HCT116 (cell line): ENCODE results near the gene PTGES2.

Experiments used
- EZH2 ChIP-seq: fragments of 200-600 bp; sonication (generic); IDR thresholded peaks from 2 replicates; pipeline ENCODE4 v1.6.1; 2017; ENCODE audit warnings: antibody characterized with exemption, mixed run types
- EZH2phosphoT487 ChIP-seq: fragments of 200-600 bp; IDR thresholded peaks from 2 replicates; pipeline ENCODE4 v1.6.1; 2018; ENCODE audit warnings: antibody characterized with exemption, borderline replicate concordance
- SP1 ChIP-seq: IDR thresholded peaks from 2 replicates; pipeline ENCODE4 v1.6.1; 2012; ENCODE audit warnings: low read depth
- ZNF274 ChIP-seq: fragments of 200-500 bp; sonication (Bioruptor generic); IDR thresholded peaks from 2 replicates; pipeline ENCODE4 v1.6.1; 2014; ENCODE audit warnings: mild to moderate bottlenecking, low read depth, low read length, inconsistent platforms
- TF ChIP-seq, protein P1 (sequence below), 3 experiments: fragments of 200-600 bp in 1 of 3; sonication (generic) in 1 of 3; IDR thresholded peaks in 2 of 3; conservative IDR thresholded peaks in 1 of 3; 2 replicates each; pipeline ENCODE4 v1.5.1; 2012 to 2017; ENCODE audit warnings: low read depth in 2 of 3, low read length in 2 of 3, antibody characterized with exemption in 1 of 3, borderline replicate concordance in 1 of 3, control low read depth in 1 of 3, mild to moderate bottlenecking in 1 of 3, mixed read lengths in 1 of 3, mixed run types in 1 of 3, moderate library complexity in 1 of 3; ENCODE audit not compliant: insufficient read depth in 1 of 3
- TF ChIP-seq, protein P2 (sequence below): IDR thresholded peaks from 2 replicates; pipeline ENCODE4 v1.6.1; 2012; ENCODE audit warnings: low read depth

DNA sequence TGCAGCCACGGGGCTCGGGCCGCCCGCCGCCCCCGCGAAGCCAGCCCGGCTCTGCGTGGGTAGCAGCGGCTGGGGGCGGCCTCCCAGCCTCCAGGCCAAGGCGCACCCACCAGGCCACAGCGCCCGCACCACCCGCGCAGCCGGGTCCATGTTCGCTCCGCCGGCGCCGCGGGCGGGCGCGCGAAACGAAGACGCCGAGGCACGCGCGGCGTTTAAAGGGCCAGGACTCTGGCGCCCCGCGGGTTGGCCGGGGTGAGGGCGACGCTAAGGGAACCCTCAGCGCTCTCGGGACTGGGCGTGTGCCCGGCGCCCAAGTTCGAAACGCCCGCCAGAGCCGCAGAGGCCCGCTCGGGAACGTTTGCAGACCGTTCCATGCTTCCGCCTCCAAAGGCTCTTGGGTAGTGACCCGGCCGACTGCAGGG, at the start of gene PTGES2:
- TF ChIP-seq, protein P1, sequence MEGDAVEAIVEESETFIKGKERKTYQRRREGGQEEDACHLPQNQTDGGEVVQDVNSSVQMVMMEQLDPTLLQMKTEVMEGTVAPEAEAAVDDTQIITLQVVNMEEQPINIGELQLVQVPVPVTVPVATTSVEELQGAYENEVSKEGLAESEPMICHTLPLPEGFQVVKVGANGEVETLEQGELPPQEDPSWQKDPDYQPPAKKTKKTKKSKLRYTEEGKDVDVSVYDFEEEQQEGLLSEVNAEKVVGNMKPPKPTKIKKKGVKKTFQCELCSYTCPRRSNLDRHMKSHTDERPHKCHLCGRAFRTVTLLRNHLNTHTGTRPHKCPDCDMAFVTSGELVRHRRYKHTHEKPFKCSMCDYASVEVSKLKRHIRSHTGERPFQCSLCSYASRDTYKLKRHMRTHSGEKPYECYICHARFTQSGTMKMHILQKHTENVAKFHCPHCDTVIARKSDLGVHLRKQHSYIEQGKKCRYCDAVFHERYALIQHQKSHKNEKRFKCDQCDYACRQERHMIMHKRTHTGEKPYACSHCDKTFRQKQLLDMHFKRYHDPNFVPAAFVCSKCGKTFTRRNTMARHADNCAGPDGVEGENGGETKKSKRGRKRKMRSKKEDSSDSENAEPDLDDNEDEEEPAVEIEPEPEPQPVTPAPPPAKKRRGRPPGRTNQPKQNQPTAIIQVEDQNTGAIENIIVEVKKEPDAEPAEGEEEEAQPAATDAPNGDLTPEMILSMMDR (IDR thresholded peaks at IDR 0.05 in 2 of 3, conservative IDR thresholded peaks at IDR 0.05 in 1 of 3; ENCODE audit: borderline replicate concordance in 1 of 3, insufficient read depth in 1 of 3, low read depth in 2 of 3, low read length in 2 of 3): no peak
- no peak for TF ChIP-seq ZNF274
- no peak for TF ChIP-seq SP1
- TF ChIP-seq EZH2: no peak
- TF ChIP-seq, protein P2, sequence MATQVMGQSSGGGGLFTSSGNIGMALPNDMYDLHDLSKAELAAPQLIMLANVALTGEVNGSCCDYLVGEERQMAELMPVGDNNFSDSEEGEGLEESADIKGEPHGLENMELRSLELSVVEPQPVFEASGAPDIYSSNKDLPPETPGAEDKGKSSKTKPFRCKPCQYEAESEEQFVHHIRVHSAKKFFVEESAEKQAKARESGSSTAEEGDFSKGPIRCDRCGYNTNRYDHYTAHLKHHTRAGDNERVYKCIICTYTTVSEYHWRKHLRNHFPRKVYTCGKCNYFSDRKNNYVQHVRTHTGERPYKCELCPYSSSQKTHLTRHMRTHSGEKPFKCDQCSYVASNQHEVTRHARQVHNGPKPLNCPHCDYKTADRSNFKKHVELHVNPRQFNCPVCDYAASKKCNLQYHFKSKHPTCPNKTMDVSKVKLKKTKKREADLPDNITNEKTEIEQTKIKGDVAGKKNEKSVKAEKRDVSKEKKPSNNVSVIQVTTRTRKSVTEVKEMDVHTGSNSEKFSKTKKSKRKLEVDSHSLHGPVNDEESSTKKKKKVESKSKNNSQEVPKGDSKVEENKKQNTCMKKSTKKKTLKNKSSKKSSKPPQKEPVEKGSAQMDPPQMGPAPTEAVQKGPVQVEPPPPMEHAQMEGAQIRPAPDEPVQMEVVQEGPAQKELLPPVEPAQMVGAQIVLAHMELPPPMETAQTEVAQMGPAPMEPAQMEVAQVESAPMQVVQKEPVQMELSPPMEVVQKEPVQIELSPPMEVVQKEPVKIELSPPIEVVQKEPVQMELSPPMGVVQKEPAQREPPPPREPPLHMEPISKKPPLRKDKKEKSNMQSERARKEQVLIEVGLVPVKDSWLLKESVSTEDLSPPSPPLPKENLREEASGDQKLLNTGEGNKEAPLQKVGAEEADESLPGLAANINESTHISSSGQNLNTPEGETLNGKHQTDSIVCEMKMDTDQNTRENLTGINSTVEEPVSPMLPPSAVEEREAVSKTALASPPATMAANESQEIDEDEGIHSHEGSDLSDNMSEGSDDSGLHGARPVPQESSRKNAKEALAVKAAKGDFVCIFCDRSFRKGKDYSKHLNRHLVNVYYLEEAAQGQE: no peak
- TF ChIP-seq EZH2phosphoT487: no peak
